Neutrophil (primary cell): ENCODE results near the gene PATZ1.

Experiments
- H3K27ac ChIP-seq: fragments of 200-600 bp; sonication (generic); 2 replicates; pipeline ENCODE4 v1.5.1; 2016; ENCODE audit warnings: mild to moderate bottlenecking, moderate library complexity
- H3K27me3 ChIP-seq: fragments of 200-600 bp; sonication (generic); 2 replicates; pipeline ENCODE4 v1.6.0; 2016; ENCODE audit warnings: mild to moderate bottlenecking
- H3K36me3 ChIP-seq: fragments of 200-600 bp; sonication (generic); 2 replicates; pipeline ENCODE4 v1.5.1; 2017
- H3K4me1 ChIP-seq, 2 experiments: fragments of 200-600 bp in 1 of 2; sonication (generic) in 1 of 2; 1 replicate in 1 of 2; 2 replicates in 1 of 2; pipeline versions ENCODE4 v1.5.1 to v1.6.1; 2013 to 2016; ENCODE audit warnings: low read depth in 1 of 2, low read length in 1 of 2, mild to moderate bottlenecking in 1 of 2, moderate library complexity in 1 of 2; ENCODE audit not compliant: control insufficient read depth in 1 of 2, insufficient read depth in 1 of 2
- H3K4me3 ChIP-seq, 2 experiments: fragments of 200-600 bp in 1 of 2; sonication (generic) in 1 of 2; 1 replicate in 1 of 2; 2 replicates in 1 of 2; pipeline ENCODE4 v1.5.1; 2013 to 2016; ENCODE audit warnings: low read depth in 1 of 2, low read length in 1 of 2, mild to moderate bottlenecking in 1 of 2, moderate library complexity in 1 of 2
- H3K9me3 ChIP-seq: fragments of 200-600 bp; sonication (generic); 2 replicates; pipeline ENCODE4 v1.5.1; 2016
- TF ChIP-seq, protein P1 (sequence below): fragments of 200-600 bp; sonication (generic); IDR thresholded peaks from 2 replicates; pipeline ENCODE4 v1.5.1; 2016; ENCODE audit warnings: antibody characterized with exemption

Gene PATZ1

GRCh38 chr22:31278151-31278621 lies 68.0 kb downstream of the PATZ1 start:
- Histone ChIP-seq H3K4me1 (no peaks in the 10 kb centered on the region), H3K36me3 (peaks cover 98% of the 10 kb centered on the region), H3K27me3 (no peaks in the 10 kb centered on the region), H3K9me3 (peaks cover 4% of the 10 kb centered on the region), H3K27ac (peak overlapping the region; percentile 31), H3K4me3 (no peak overlapping the region)
- TF ChIP-seq, protein P1, sequence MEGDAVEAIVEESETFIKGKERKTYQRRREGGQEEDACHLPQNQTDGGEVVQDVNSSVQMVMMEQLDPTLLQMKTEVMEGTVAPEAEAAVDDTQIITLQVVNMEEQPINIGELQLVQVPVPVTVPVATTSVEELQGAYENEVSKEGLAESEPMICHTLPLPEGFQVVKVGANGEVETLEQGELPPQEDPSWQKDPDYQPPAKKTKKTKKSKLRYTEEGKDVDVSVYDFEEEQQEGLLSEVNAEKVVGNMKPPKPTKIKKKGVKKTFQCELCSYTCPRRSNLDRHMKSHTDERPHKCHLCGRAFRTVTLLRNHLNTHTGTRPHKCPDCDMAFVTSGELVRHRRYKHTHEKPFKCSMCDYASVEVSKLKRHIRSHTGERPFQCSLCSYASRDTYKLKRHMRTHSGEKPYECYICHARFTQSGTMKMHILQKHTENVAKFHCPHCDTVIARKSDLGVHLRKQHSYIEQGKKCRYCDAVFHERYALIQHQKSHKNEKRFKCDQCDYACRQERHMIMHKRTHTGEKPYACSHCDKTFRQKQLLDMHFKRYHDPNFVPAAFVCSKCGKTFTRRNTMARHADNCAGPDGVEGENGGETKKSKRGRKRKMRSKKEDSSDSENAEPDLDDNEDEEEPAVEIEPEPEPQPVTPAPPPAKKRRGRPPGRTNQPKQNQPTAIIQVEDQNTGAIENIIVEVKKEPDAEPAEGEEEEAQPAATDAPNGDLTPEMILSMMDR = no peak

DNA sequence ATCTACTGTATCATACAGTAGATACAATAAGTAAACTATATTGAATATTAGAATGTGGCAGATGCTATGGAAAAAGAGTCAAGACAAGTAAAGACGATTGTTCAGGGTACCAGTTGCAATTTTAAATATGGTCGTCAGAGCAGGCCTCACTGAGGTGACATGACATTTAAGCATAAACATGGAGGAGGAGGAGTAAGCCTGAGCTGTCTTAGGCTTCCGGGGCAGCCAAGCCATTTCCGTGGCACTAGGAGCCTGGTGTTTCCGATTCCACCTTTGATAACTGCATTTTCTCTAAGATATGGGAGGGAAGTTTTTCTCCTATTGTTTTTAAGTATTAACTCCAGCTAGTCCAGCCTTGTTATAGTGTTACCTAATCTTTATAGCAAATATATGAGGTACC lies 68.4 kb downstream of the PATZ1 start:
- peaks cover 4% of the 10 kb centered on the region for H3K9me3 ChIP-seq
- peaks cover 98% of the 10 kb centered on the region for H3K36me3 ChIP-seq
- H3K27me3 ChIP-seq = no peaks in the 10 kb centered on the region
- TF ChIP-seq, protein P1 = no peak
- peaks cover under 1% of the 10 kb centered on the region in 2 experiments for H3K4me1 ChIP-seq
- H3K27ac ChIP-seq = no peak overlapping the region
- H3K4me3 ChIP-seq = no peak overlapping the region

- TF ChIP-seq, protein P1 = no peak
- H3K4me1 ChIP-seq = peaks cover 6 to 7% of the 10 kb centered on the region in 2 experiments
These were observed 69.5 kb downstream of the PATZ1 start for GRCh38 chr22:31276426-31277167.

More at GRCh38 chr22:31276426-31277167, 69.5 kb downstream of the PATZ1 start:
- H3K9me3 ChIP-seq = peaks cover 4% of the 10 kb centered on the region
- H3K36me3 ChIP-seq = peaks cover 98% of the 10 kb centered on the region
- H3K27ac ChIP-seq = no peak overlapping the region
- H3K27me3 ChIP-seq = no peaks in the 10 kb centered on the region
- no peak overlapping the region for H3K4me3 ChIP-seq
